ENCODE measurements around the gene STRA8. TPM values are rescaled to one million over a fixed set of nuclear protein-coding genes. Genes with fewer than 3 reads are reported as not detected.

The STRA8 gene
- total RNA-seq, 6 donors from 2014 or later, result not detected

DNA sequence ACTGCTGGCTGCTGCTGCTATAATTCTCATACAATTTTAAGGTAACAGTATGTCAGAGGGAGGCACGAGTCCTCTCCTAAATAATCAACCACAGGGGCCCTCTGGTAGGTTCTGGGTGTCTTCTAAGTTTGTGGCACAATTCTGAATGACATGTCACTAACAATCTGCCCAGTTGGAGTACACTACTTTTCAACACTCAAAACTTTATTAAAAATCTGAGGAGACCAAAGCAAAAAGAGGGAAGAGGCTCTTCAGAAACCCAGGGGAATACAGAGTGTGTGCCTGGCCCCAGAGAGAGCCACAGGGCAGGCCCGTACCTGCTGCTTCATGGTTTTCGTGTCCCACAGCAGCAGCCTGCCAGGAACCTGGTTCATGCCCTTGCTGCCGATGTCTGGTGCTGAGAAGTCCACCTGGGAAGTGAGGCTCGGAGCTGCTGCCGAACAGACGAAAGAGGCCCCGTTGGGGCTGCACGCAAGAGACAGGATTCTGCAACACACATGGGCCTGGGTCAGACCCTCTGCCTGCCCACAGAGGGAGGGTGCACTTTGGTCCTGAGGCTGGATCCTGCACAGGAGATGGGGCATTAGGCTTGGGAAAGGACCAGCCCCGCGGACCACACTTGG lies 40.6 kb upstream of the STRA8 start:
- ATAC-seq (ENCODE audit: low FRiP score in 2 of 2) (no peak), DNase-seq (no peak)
- Histone ChIP-seq H3K4me1 (no peaks in the 10 kb centered on the region), H3K9me3 (no peaks in the 10 kb centered on the region), H3K27me3 (no peaks in the 10 kb centered on the region), H3K4me3 (no peak overlapping the region), H3K36me3 (peaks cover 47 to 96% (median 77%) of the 10 kb centered on the region in 4 donors), H3K27ac (no peak overlapping the region)
- no peak for TF ChIP-seq POLR2A (IDR thresholded peaks at IDR 0.05)
- TF ChIP-seq CTCF (IDR thresholded peaks at IDR 0.05), result no peak
- no peak for TF ChIP-seq EP300 (IDR thresholded peaks at IDR 0.05)
- no peak for TF ChIP-seq POLR2AphosphoS5 (IDR thresholded peaks at IDR 0.05)
- 98 to 99% methylated on average over 10 to 11 of the region's 11 CpGs for WGBS, 2 donors

DNA sequence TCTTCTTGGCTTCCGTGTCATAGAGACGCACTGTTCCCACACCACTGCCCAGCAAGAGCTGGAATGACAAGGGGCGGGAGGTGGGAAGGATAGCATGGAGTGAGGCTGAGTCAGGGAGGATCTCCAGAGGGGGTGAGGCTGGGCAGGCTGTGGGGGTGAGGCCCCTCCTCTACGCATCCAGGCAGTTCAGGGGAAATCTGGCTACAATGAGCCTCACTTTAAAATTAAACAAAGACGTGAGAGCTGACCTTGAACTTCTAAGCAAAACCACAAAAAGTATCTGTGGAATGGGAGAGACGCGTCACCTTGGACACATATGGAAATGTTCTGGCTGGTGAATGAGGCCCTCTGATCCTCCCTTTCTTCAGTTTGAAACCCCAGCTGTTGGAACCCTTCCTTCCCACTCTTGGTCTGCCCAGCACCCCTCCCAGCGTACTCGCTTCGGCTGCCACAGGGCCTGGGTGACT lies 40.0 kb upstream of the STRA8 start:
- TF ChIP-seq POLR2AphosphoS5 (IDR thresholded peaks at IDR 0.05) (no peak), POLR2A (IDR thresholded peaks at IDR 0.05) (no peak), EP300 (IDR thresholded peaks at IDR 0.05) (no peak), CTCF (IDR thresholded peaks at IDR 0.05) (no peak)
- H3K4me1 ChIP-seq, result no peaks in the 10 kb centered on the region
- H3K27me3 ChIP-seq, result no peaks in the 10 kb centered on the region
- H3K27ac ChIP-seq, result no peak overlapping the region
- WGBS, 2 donors, result 92 to 93% methylated on average over 10 of the region's 10 CpGs
- no peaks in the 10 kb centered on the region for H3K9me3 ChIP-seq
- H3K4me3 ChIP-seq, result no peak overlapping the region
- H3K36me3 ChIP-seq, result peaks cover 41 to 96% (median 76%) of the 10 kb centered on the region in 4 donors
- DNase-seq, result no peak
- ATAC-seq (ENCODE audit: low FRiP score in 2 of 2), result no peak

DNA sequence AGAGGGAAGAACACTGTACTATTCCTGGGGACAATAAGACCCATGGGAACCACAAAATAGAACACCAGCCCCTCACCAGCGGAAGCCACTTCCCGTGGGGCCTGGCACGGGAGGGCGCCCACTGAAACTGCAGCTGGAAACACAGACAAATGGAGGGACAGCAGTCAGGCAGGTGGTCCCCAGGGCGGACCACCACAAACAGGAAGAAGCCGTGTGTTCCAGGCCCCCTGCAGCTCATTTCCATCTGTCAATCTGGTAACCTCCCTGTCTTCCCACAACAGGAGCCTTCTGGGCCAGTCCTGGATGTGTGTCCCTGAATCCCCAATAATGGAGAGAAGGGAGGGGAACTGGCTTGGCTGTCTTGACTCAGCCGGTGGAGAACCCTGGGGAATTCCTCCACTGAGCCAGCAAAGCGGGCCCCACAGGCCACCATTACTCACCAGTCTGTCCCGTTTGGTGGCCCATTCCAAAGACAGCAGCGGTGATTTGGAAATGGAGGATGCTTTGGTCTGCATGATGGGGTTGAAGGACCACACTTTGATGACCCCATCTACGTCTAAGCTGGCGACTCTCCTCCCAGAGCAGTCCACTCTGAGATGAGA lies 39.0 kb upstream of the STRA8 start:
- Histone ChIP-seq H3K9me3 (no peaks in the 10 kb centered on the region), H3K27me3 (no peaks in the 10 kb centered on the region), H3K4me3 (no peak overlapping the region), H3K4me1 (peaks cover 0 to 6% (median 0%) of the 10 kb centered on the region in 4 donors), H3K36me3 (peaks cover 34 to 96% (median 71%) of the 10 kb centered on the region in 4 donors), H3K27ac (no peak overlapping the region)
- 84 to 96% methylated on average over 12 of the region's 12 CpGs for WGBS, 2 donors
- TF ChIP-seq EP300 (IDR thresholded peaks at IDR 0.05), result no peak
- no peak for TF ChIP-seq CTCF (IDR thresholded peaks at IDR 0.05)
- no peak for TF ChIP-seq POLR2AphosphoS5 (IDR thresholded peaks at IDR 0.05)
- no peak for TF ChIP-seq POLR2A (IDR thresholded peaks at IDR 0.05)
- no peak for DNase-seq
- no peak for ATAC-seq (ENCODE audit: low FRiP score in 2 of 2)

DNA sequence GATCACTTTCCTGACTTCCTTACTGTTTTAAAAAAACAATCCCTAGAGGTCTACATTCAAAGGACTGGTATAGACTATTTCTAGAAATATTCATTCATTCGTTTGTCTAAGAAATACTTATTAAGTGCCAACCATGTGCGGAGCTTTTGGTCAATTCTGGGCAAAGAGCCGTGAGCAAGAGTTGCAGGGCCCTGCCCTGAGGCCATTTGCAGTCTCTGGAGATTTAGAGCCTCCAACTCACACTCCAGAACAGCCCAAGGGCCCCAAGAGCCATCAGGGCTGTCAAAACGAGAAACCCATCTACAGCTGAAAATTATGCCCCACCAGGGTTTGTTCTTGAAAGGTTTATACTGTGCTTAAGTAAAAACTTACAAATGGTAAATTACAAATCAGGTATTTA lies 38.5 kb upstream of the STRA8 start:
- Histone ChIP-seq H3K4me3 (no peak overlapping the region), H3K9me3 (no peaks in the 10 kb centered on the region), H3K4me1 (peaks cover 0 to 6% (median 0%) of the 10 kb centered on the region in 4 donors), H3K27ac (no peak overlapping the region), H3K36me3 (peaks cover 34 to 94% (median 70%) of the 10 kb centered on the region in 4 donors), H3K27me3 (no peaks in the 10 kb centered on the region)
- DNase-seq, result no peak
- TF ChIP-seq POLR2AphosphoS5 (IDR thresholded peaks at IDR 0.05) (no peak), POLR2A (IDR thresholded peaks at IDR 0.05) (no peak), CTCF (IDR thresholded peaks at IDR 0.05) (no peak), EP300 (IDR thresholded peaks at IDR 0.05) (no peak)
- 79 to 93% methylated on average over 4 of the region's 4 CpGs for WGBS, 2 donors
- ATAC-seq (ENCODE audit: low FRiP score in 2 of 2), result no peak

Data from upper lobe of left lung (tissue), 6 donors.